HG02759 (cell line): ENCODE measurements around the gene COQ2.
"Not testable (repeated sequence)": the region's sequence is repeated elsewhere in the genome, so short reads cannot be mapped to it uniquely, and the experiment has no call there.

Experiments
- ATAC-seq: cut with Tn5 transposase; IDR thresholded peaks from one replicate; pipeline ENCODE4 v1.9.1; 2021; ENCODE audit warnings: mild to moderate bottlenecking, moderate library complexity; ENCODE audit not compliant: unreplicated experiment

Gene COQ2

GRCh38 chr4:83284193-83285054, at the start of gene COQ2:
COQ2 (minus strand) TSS chr4:83284798; CDS start chr4:83284764, 34 bp downstream.
- peak; percentile 91 for ATAC-seq

GRCh38 chr4:83331956-83332355, 47.4 kb upstream of the COQ2 start:
- ATAC-seq, result no peak

- no peak for ATAC-seq
These were observed 45.0 kb upstream of the COQ2 start for GRCh38 chr4:83329521-83330110.

GRCh38 chr4:83328521-83329187, 44.1 kb upstream of the COQ2 start:
- ATAC-seq, result no peak

GRCh38 chr4:83326546-83326945, 41.9 kb upstream of the COQ2 start:
- no peak for ATAC-seq

GRCh38 chr4:83325306-83325705, 40.7 kb upstream of the COQ2 start:
- not testable (repeated sequence) for ATAC-seq

GRCh38 chr4:83323136-83323535, 38.5 kb upstream of the COQ2 start:
- no peak for ATAC-seq

GRCh38 chr4:83320548-83320947, 36.0 kb upstream of the COQ2 start:
- ATAC-seq, result no peak

GRCh38 chr4:83318666-83319065, 34.1 kb upstream of the COQ2 start:
- ATAC-seq, result no peak

GRCh38 chr4:83317671-83318070, 33.1 kb upstream of the COQ2 start:
- ATAC-seq, result no peak

- no peak for ATAC-seq
These were observed 32.0 kb upstream of the COQ2 start for GRCh38 chr4:83316459-83317165.

- no peak for ATAC-seq
These were observed 30.8 kb upstream of the COQ2 start for GRCh38 chr4:83315341-83315870.

GRCh38 chr4:83308672-83309071, 24.1 kb upstream of the COQ2 start:
- no peak for ATAC-seq

- no peak for ATAC-seq
These were observed 23.3 kb upstream of the COQ2 start for GRCh38 chr4:83307920-83308319.

GRCh38 chr4:83305187-83305586, 20.6 kb upstream of the COQ2 start:
- ATAC-seq, result no peak

- ATAC-seq, result peak; percentile 38
These were observed 13.1 kb upstream of the COQ2 start for GRCh38 chr4:83297548-83298260.

GRCh38 chr4:83293305-83294046, 8.9 kb upstream of the COQ2 start:
- ATAC-seq, result no peak

- not testable (repeated sequence) for ATAC-seq
These were observed 5.6 kb upstream of the COQ2 start for GRCh38 chr4:83290059-83290774.

- ATAC-seq, result not testable (repeated sequence)
These were observed 3.8 kb upstream of the COQ2 start for GRCh38 chr4:83288381-83288780.
